HEK293T (cell line): ENCODE measurements around the gene PPT2.
"Not testable (repeated sequence)": the region's sequence is repeated elsewhere in the genome, so short reads cannot be mapped to it uniquely, and the experiment has no call there.

Source experiments
- ARNT ChIP-seq: fragments of 450-650 bp; IDR thresholded peaks from 2 replicates; pipeline ENCODE4 v1.6.1; 2017; ENCODE audit warnings: mild to moderate bottlenecking
- BHLHE40 ChIP-seq: fragments of 450-650 bp; IDR thresholded peaks from 2 replicates; pipeline ENCODE4 v1.6.1; 2016; ENCODE audit warnings: mild to moderate bottlenecking, moderate library complexity, borderline replicate concordance
- ELF4 ChIP-seq: fragments of 450-650 bp; IDR thresholded peaks from 2 replicates; pipeline ENCODE4 v1.6.1; 2017; ENCODE audit warnings: antibody characterized with exemption
- FOXA1 ChIP-seq: fragments of 450-650 bp; IDR thresholded peaks from 2 replicates; pipeline ENCODE4 v1.6.1; 2016; ENCODE audit warnings: mild to moderate bottlenecking
- FOXM1 ChIP-seq: fragments of 450-650 bp; IDR thresholded peaks from 2 replicates; pipeline ENCODE4 v1.6.1; 2017; ENCODE audit warnings: mild to moderate bottlenecking, borderline replicate concordance
- HDGF ChIP-seq: fragments of 450-650 bp; IDR thresholded peaks from 2 replicates; pipeline ENCODE4 v1.6.1; 2017; ENCODE audit warnings: antibody characterized with exemption, borderline replicate concordance
- LEF1 ChIP-seq: fragments of 450-650 bp; IDR thresholded peaks from 2 replicates; pipeline ENCODE4 v1.6.1; 2017; ENCODE audit warnings: mild to moderate bottlenecking, borderline replicate concordance
- NFRKB ChIP-seq: fragments of 450-650 bp; IDR thresholded peaks from 2 replicates; pipeline ENCODE4 v1.6.1; 2016; ENCODE audit warnings: mild to moderate bottlenecking, moderate library complexity
- PKNOX1 ChIP-seq: fragments of 450-650 bp; IDR thresholded peaks from 2 replicates; pipeline ENCODE4 v1.6.1; 2016
- SP1 ChIP-seq: fragments of 450-650 bp; IDR thresholded peaks from 2 replicates; pipeline ENCODE4 v1.6.1; 2017
- SUZ12 ChIP-seq: fragments of 450-650 bp; IDR thresholded peaks from 2 replicates; pipeline ENCODE4 v1.6.1; 2016; ENCODE audit warnings: mild to moderate bottlenecking
- TARDBP ChIP-seq: fragments of 450-650 bp; IDR thresholded peaks from 2 replicates; pipeline ENCODE4 v1.6.1; 2016
- ZNF384 ChIP-seq: fragments of 450-650 bp; IDR thresholded peaks from 2 replicates; pipeline ENCODE4 v1.6.1; 2016

- not testable (repeated sequence) for TF ChIP-seq FOXA1, ZNF384, SP1, ARNT, PKNOX1, FOXM1, TARDBP, BHLHE40, SUZ12, LEF1, HDGF, ELF4, NFRKB
Observed at GRCh38 chr6:32144238-32144637, 9.7 kb upstream of the PPT2 start.
